Caco-2 (cell line): Measurements from ENCODE around the gene SCYGR8. TPM values are rescaled to one million over a fixed set of nuclear protein-coding genes. Genes with fewer than 3 reads are reported as not detected.
A peak's percentile ranks its signal among the peaks of the same experiment; 100 is the strongest.
"Not testable (repeated sequence)": the region's sequence is repeated elsewhere in the genome, so short reads cannot be mapped to it uniquely, and the experiment has no call there.

Experiments
- BruUV-seq: library from RNA; stranded (reverse); fragments of 400-500 nt; replicated peaks from 2 replicates; lab custom pipeline; 2021; lab: Mats Ljungman, UMichigan
- CTCF ChIA-PET: fragments of 300-600 bp; sonication (Branson Sonifier 250); formaldehyde crosslinking; loops from one replicate; lab custom pipeline; 2022; ENCODE audit warnings: antibody characterized with exemption; lab: Charles Lee
- POLR2A ChIA-PET: fragments of 300-600 bp; sonication (Branson Sonifier 250); formaldehyde crosslinking; loops from one replicate; lab custom pipeline; 2022; ENCODE audit warnings: antibody characterized with exemption; lab: Charles Lee
- DNase-seq, 2 experiments: peaks; one replicate each; pipeline versions ENCODE4 v3.0.0 to v3.0.0-alpha.2; 2020 to 2022
- H3K27me3 ChIP-seq: replicated peaks from 2 replicates; pipeline ENCODE4 v1.6.0; 2011; ENCODE audit warnings: low read length; ENCODE audit not compliant: control insufficient read depth, insufficient read depth
- H3K36me3 ChIP-seq: 2 replicates; pipeline ENCODE4 v1.5.1; 2011; ENCODE audit warnings: low read length; ENCODE audit not compliant: control insufficient read depth, insufficient read depth
- H3K4me1 ChIP-seq: fragments of 250-450 bp; sonication (Bioruptor Pico); 2 replicates; pipeline ENCODE4 v1.5.1; 2020; ENCODE audit warnings: mild to moderate bottlenecking
- H3K4me3 ChIP-seq: 2 replicates; pipeline ENCODE4 v1.5.1; 2011; ENCODE audit warnings: low read depth, mild to moderate bottlenecking, control low read depth, low read length
- H3K9me3 ChIP-seq: fragments of 250-450 bp; sonication (Bioruptor Pico); 2 replicates; pipeline ENCODE4 v1.5.1; 2020; ENCODE audit warnings: mild to moderate bottlenecking, moderate library complexity
- H3K27ac Mint-ChIP-seq: one replicate; pipeline ENCODE4 v1.8.0; 2022; ENCODE audit warnings: mixed read lengths; ENCODE audit not compliant: unreplicated experiment
- H3K27me3 Mint-ChIP-seq: one replicate; pipeline ENCODE4 v1.8.0; 2022; ENCODE audit warnings: mixed read lengths; ENCODE audit not compliant: insufficient read depth, unreplicated experiment
- H3K36me3 Mint-ChIP-seq: one replicate; pipeline ENCODE4 v1.8.0; 2022; ENCODE audit warnings: mild to moderate bottlenecking, mixed read lengths; ENCODE audit not compliant: insufficient read depth, unreplicated experiment
- H3K4me1 Mint-ChIP-seq: one replicate; pipeline ENCODE4 v1.8.0; 2022; ENCODE audit warnings: low read depth, mixed read lengths; ENCODE audit not compliant: unreplicated experiment
- H3K4me3 Mint-ChIP-seq: one replicate; pipeline ENCODE4 v1.8.0; 2022; ENCODE audit warnings: mild to moderate bottlenecking, moderate library complexity, mixed read lengths; ENCODE audit not compliant: unreplicated experiment
- H3K9me3 Mint-ChIP-seq: one replicate; pipeline ENCODE4 v1.8.0; 2022; ENCODE audit warnings: mixed read lengths; ENCODE audit not compliant: unreplicated experiment
- intact Hi-C: fragments of 100-400 bp; cut with micrococcal nuclease; formaldehyde crosslinking; loops from one replicate; pipeline ENCODE4 v1.10.0; 2022; ENCODE audit not compliant: unreplicated experiment
- total RNA-seq: library from RNA; stranded (reverse); gene quantifications from 2 replicates; pipeline ENCODE4 v1.2.3, GENCODE V29; 2022
- TF ChIP-seq, protein P1 (sequence below), 2 experiments: fragments of 200-600 bp in 1 of 2; IDR thresholded peaks; 1 replicate in 1 of 2; 2 replicates in 1 of 2; pipeline versions ENCODE4 v1.5.1 to v1.8.0; 2011 to 2022; ENCODE audit warnings: antibody characterized with exemption in 1 of 2, control low read depth in 1 of 2, inconsistent platforms in 1 of 2, low read depth in 1 of 2, low read length in 1 of 2, mild to moderate bottlenecking in 1 of 2, moderate library complexity in 1 of 2; ENCODE audit not compliant: insufficient read depth in 1 of 2, severe bottlenecking in 1 of 2, unreplicated experiment in 1 of 2

SCYGR8 gene
- total RNA-seq, 1 experiment from 2014 or later = not detected

DNA sequence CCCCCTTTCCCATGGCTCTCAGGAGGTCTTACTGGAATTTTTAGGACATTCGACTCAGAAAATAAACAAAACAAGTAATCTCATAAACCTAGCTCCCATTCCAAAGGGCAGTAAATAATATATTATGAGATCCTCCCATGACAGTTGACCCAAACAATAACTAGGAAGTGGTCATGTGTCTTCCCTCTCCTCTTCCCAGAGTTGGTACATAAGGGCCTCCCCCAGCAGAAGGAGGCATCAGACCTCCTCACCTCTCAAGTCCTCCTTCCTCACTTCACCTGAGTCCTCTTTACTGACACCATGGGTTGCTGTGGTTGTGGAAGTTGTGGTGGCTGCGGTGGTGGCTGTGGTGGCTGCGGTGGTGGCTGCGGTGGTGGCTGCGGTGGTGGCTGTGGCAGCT is 17.7 kb upstream of the SCYGR8 start, which contains the start of gene SCYGR7:
SCYGR7 (plus strand) TSS at position 301 of the 400 bp plus-strand sequence; CDS start at position 301, 0 bp downstream.
- Histone ChIP-seq H3K9me3 (no peaks in the 10 kb centered on the region), H3K4me3 (no peak within 1 kb of the TSS), H3K27me3 (no peaks in the 10 kb centered on the region), H3K36me3 (no peaks in the 10 kb centered on the region), H3K4me1 (peaks cover 8% of the 10 kb centered on the region)
- no TSS peak for BruUV-seq
- H3K36me3 Mint-ChIP-seq = no peaks in the 10 kb centered on the region
- intact Hi-C loops = no loop called here
- POLR2A ChIA-PET = no interaction called here
- H3K4me1 Mint-ChIP-seq = no peaks in the 10 kb centered on the region
- no peaks in the 10 kb centered on the region for H3K9me3 Mint-ChIP-seq
- DNase-seq = no peak
- TF ChIP-seq, protein P1, sequence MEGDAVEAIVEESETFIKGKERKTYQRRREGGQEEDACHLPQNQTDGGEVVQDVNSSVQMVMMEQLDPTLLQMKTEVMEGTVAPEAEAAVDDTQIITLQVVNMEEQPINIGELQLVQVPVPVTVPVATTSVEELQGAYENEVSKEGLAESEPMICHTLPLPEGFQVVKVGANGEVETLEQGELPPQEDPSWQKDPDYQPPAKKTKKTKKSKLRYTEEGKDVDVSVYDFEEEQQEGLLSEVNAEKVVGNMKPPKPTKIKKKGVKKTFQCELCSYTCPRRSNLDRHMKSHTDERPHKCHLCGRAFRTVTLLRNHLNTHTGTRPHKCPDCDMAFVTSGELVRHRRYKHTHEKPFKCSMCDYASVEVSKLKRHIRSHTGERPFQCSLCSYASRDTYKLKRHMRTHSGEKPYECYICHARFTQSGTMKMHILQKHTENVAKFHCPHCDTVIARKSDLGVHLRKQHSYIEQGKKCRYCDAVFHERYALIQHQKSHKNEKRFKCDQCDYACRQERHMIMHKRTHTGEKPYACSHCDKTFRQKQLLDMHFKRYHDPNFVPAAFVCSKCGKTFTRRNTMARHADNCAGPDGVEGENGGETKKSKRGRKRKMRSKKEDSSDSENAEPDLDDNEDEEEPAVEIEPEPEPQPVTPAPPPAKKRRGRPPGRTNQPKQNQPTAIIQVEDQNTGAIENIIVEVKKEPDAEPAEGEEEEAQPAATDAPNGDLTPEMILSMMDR (IDR thresholded peaks at IDR 0.05; ENCODE audit: insufficient read depth in 1 of 2, low read depth in 1 of 2, low read length in 1 of 2, severe bottlenecking in 1 of 2, unreplicated experiment in 1 of 2) = no peak
- H3K4me3 Mint-ChIP-seq = no peak within 1 kb of the TSS
- no peak within 1 kb of the TSS for H3K27ac Mint-ChIP-seq
- no peaks in the 10 kb centered on the region for H3K27me3 Mint-ChIP-seq
- CTCF ChIA-PET = no interaction called here

DNA sequence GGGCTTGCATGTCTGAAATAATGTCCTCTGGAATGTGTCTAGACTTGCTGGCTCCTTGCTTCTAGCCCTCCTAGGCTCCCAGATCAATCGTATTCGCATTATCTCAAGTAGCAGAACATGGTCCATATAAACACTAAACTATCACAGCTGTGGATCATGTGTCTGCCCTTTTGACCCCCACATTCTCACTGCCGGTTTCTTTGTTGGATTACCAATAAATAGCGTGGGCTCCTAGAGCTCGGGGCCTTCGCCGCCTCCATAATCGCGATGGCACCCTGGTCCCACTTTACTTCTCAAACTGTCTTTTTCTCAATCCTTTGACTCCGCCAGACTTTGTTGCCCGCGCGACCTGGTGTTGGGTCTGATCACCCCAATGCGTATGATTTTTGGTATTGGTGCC is 6.3 kb upstream of the SCYGR8 start:
- Histone ChIP-seq H3K27me3 (no peaks in the 10 kb centered on the region), H3K4me3 (no peak overlapping the region), H3K4me1 (no peaks in the 10 kb centered on the region), H3K9me3 (no peaks in the 10 kb centered on the region), H3K36me3 (no peaks in the 10 kb centered on the region)
- Mint-ChIP-seq H3K9me3 (no peaks in the 10 kb centered on the region), H3K27ac (no peak overlapping the region), H3K4me1 (peaks cover 7% of the 10 kb centered on the region), H3K27me3 (no peaks in the 10 kb centered on the region), H3K36me3 (no peaks in the 10 kb centered on the region), H3K4me3 (no peak overlapping the region)
- DNase-seq = peak in 1 of 2 experiments; percentile 33
- POLR2A ChIA-PET = no interaction called here
- intact Hi-C loops = loop anchor here (2.0 kb wide), 1 partner anchor 23 kb away; no protein-coding TSS in a partner anchor
- no TSS peak for BruUV-seq
- CTCF ChIA-PET = no interaction called here
- TF ChIP-seq, protein P1 (IDR thresholded peaks at IDR 0.05; ENCODE audit: insufficient read depth in 1 of 2, low read depth in 1 of 2, low read length in 1 of 2, severe bottlenecking in 1 of 2, unreplicated experiment in 1 of 2) = no peak

DNA sequence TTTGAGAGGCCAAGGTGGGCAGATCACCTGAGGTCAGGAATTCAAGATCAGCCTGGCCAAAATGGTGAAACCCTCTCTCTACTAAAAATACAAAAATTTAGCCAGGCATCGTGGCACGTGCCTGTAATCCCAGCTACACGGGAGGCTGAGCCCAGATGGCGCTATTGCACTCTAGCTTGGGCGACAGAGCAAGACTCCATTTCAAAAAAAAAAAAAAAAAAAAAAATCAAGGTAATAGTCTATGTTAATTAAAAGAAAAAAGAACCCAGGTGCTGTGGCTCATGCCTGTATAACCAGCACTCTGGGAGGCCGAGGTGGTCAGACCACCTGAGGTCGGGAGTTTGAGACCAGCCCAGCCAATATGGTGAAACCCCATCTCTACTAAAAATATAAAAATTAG is 5.0 kb upstream of the SCYGR8 start:
- H3K9me3 Mint-ChIP-seq, H3K4me3 Mint-ChIP-seq, intact Hi-C loops, H3K27ac Mint-ChIP-seq, H3K4me1 ChIP-seq, H3K4me3 ChIP-seq, H3K36me3 Mint-ChIP-seq, H3K9me3 ChIP-seq, H3K27me3 Mint-ChIP-seq, BruUV-seq, H3K4me1 Mint-ChIP-seq, H3K27me3 ChIP-seq, POLR2A ChIA-PET, H3K36me3 ChIP-seq: not testable (repeated sequence)
- DNase-seq = peak in 1 of 2 experiments; percentile 23
- CTCF ChIA-PET = interaction anchor here (1.1 kb wide), 1 partner anchor 21 kb away, joined by 6 read pairs; no protein-coding TSS in a partner anchor
